ENCODE results near the gene POLE2.

POLE2 gene

DNA sequence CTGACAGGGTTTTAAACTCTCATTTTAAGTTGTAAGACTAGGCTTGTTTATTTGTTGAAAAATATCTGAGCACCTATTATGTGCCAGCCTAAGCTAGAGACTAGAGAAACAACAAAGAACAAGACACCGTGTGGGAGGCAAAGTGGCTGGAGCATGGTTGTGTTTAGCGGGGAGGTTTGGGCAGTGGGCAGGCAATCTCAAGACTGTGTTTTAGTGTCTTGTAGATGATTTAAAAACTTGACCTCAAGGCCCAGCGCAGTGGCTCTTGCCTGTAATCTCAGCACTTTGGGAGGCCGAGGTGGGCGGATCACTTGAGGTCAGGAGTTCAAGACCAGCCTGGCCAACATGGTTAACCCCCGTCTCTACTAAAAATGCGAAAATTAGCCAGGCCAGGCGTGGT, 75.3 kb downstream of the POLE2 start:
- H3K9me3 Mint-ChIP-seq: no peaks in the 10 kb centered on the region
- no peak overlapping the region for H3K27ac Mint-ChIP-seq
- ATAC-seq (no peak), DNase-seq (no peak)
- no peak overlapping the region for H3K4me3 Mint-ChIP-seq
- H3K27me3 Mint-ChIP-seq: no peaks in the 10 kb centered on the region
- peaks cover 16% of the 10 kb centered on the region for H3K4me1 Mint-ChIP-seq

DNA sequence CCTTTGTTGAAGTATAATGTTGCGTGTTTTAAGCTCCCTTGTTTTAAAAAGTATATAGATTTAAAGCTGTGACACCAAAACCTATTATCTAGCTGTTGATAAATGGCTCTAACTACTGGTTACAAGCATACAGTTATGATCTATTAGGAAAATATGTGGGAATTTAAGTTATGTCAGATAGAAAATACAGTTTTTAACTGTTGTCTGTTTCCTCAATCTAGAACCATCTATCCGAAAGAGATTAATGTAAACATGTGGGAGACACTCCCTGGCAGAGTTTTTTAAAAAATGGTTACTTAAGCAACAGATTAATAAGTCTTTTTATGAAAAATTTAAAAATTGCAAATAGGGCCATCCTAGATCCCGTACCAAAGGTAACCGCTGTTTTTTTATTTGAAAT, 75.8 kb downstream of the POLE2 start:
- DNase-seq (no peak), ATAC-seq (no peak)
- Mint-ChIP-seq H3K27me3 (no peaks in the 10 kb centered on the region), H3K4me1 (peaks cover 12% of the 10 kb centered on the region), H3K4me3 (no peak overlapping the region), H3K9me3 (no peaks in the 10 kb centered on the region), H3K27ac (no peak overlapping the region)

DNA sequence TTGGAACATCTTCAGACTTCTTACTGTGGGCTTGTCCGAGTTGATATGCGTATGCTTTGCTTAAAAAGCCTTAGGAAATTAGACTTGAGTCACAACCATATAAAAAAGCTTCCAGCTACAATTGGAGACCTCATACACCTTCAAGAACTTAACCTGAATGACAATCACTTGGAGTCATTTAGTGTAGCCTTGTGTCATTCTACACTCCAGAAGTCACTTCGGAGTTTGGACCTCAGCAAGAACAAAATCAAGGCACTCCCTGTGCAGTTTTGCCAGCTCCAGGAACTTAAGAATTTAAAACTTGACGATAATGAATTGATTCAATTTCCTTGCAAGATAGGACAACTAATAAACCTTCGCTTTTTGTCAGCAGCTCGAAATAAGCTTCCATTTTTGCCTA, 80.4 kb downstream of the POLE2 start:
- Mint-ChIP-seq H3K27ac (no peak overlapping the region), H3K4me1 (peaks cover 13% of the 10 kb centered on the region), H3K9me3 (no peaks in the 10 kb centered on the region), H3K4me3 (no peak overlapping the region), H3K27me3 (no peaks in the 10 kb centered on the region)
- DNase-seq (no peak), ATAC-seq (no peak)

DNA sequence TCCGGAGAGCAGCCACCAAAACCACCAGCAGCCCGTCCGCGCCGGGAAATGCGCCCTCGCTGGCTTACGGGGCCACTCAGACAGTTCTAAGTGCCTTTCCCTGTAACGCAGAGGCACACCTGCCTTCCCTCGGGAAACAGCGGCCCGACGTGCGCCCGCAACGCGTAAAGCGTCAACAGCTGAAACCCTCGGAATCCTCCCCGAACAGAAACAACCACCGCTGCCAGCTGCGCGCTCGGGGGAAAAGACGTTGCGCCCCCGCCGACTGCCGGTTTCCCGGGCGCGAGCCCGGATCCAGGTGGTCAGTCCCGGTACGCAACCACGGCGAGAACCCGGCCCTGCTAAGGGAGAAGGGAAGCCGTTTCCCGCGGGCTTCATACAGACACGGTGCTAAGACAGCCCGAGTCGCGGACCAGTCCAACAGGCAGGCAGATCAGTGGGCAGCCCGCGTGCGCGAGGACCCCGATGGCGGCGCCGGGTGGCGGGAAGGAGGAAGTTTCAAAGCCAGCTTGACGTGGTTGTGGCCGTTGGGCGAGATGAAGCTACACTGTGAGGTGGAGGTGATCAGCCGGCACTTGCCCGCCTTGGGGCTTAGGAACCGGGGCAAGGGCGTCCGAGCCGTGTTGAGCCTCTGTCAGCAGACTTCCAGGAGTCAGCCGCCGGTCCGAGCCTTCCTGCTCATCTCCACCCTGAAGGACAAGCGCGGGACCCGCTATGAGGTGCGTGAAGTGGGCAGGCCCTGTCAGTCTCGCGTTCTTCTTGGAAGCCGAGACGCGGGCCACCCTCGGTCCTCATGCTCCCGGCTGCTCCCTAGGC, 89.3 kb downstream of the POLE2 start, which contains the start of gene LRR1:
Gene LRR1 (plus strand): TSS at position 456 of the 816 bp plus-strand sequence. CDS start 81 bp downstream, at position 537.
- Mint-ChIP-seq H3K4me3 (peak within 1 kb of the TSS; percentile 87 to 97), H3K9me3 (no peaks in the 10 kb centered on the region), H3K27me3 (no peaks in the 10 kb centered on the region), H3K4me1 (peaks cover 41% of the 10 kb centered on the region), H3K27ac (peak within 1 kb of the TSS; percentile 97 to 100)
- peak; percentile 87 to 92 for DNase-seq
- ATAC-seq: peak; percentile 89

DNA sequence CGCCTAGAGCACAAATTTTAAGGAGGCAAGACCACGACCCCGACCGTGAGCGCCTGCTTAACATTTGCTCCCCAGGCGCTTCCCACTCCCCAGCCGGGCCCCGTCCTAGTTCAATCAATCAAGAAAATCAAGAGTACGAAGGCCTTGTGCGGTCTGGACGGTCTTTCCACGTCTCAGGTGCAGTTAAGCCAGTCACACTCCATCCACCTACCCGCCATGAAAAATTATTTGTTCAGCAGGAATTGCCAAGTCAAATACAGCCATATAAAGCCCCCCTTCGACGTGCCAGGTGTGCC, 89.9 kb downstream of the POLE2 start:
- no peak for DNase-seq
- peak overlapping the region; percentile 87 to 97 for H3K4me3 Mint-ChIP-seq
- no peaks in the 10 kb centered on the region for H3K9me3 Mint-ChIP-seq
- H3K27ac Mint-ChIP-seq: peak overlapping the region; percentile 97 to 100
- no peaks in the 10 kb centered on the region for H3K27me3 Mint-ChIP-seq
- peaks cover 41% of the 10 kb centered on the region for H3K4me1 Mint-ChIP-seq
- no peak for ATAC-seq

DNA sequence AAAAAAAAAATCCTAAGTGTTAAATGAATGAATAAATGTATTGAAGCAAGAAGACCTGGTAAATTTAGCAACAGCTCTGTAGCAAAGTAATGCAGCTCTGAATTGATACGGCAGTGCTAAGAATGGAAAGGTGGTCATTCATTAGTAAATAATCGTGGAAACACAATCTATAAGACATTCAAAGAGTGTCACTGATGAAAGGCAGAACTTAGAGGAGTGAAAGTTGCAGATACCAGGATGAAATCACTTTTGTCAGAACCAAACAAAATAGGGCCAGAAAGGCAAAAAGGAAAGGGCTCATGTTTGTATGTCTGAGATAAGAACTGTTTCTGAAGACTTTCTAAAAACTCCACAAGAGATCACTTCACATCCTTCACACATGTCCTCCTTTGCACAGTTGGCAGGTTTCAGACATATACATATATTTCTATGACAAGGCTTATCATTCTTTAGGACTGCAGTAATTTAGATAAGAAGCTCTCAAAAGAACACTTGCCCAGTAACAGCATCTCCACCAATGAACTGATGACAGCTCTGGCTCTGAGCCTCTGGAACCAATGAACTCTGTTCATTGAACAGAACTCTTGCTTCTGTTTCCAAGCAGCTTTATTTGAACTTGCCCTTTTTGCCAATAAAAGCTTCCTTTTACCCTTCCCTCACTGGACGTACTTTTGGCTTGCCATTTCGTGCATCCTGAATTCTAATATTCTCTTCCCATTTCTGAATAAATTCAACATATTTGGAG, 93.5 kb downstream of the POLE2 start:
- H3K27ac Mint-ChIP-seq: no peak overlapping the region
- H3K27me3 Mint-ChIP-seq: no peaks in the 10 kb centered on the region
- ATAC-seq (no peak), DNase-seq (no peak)
- H3K4me1 Mint-ChIP-seq: peaks cover 29% of the 10 kb centered on the region
- H3K4me3 Mint-ChIP-seq: no peak overlapping the region
- H3K9me3 Mint-ChIP-seq: no peaks in the 10 kb centered on the region
